Measurements from ENCODE around the gene DTNBP1.

Gene DTNBP1

GRCh38 chr6:15662326-15663129, at the start of gene DTNBP1:
DTNBP1 (minus strand) TSS chr6:15663028; CDS start chr6:15662869, 159 bp downstream.
- Histone ChIP-seq H3K27ac (peak within 1 kb of the TSS; percentile 82), H3K4me3 (ENCODE audit: low read depth in 1 of 2, low read length in 1 of 2) (peak within 1 kb of the TSS; percentile 69 to 92), H3K9me3 (no peaks in the 10 kb centered on the region), H3K4me1 (ENCODE audit: control insufficient read depth in 1 of 2, insufficient read depth in 1 of 2, low read depth in 1 of 2, low read length in 1 of 2) (peaks cover 14 to 15% of the 10 kb centered on the region in 2 experiments), H3K27me3 (no peaks in the 10 kb centered on the region), H3K36me3 (no peaks in the 10 kb centered on the region)
- TF ChIP-seq CTCF (IDR thresholded peaks at IDR 0.05), result no peak

GRCh38 chr6:15709651-15710269, 46.9 kb upstream of the DTNBP1 start:
- no peaks in the 10 kb centered on the region for H3K4me1 ChIP-seq (ENCODE audit: control insufficient read depth in 1 of 2, insufficient read depth in 1 of 2, low read depth in 1 of 2, low read length in 1 of 2)
- H3K27me3 ChIP-seq, result no peaks in the 10 kb centered on the region
- H3K27ac ChIP-seq, result no peak overlapping the region
- H3K4me3 ChIP-seq (ENCODE audit: low read depth in 1 of 2, low read length in 1 of 2), result no peak overlapping the region
- TF ChIP-seq CTCF (IDR thresholded peaks at IDR 0.05), result no peak
- H3K9me3 ChIP-seq, result no peaks in the 10 kb centered on the region
- H3K36me3 ChIP-seq, result no peaks in the 10 kb centered on the region

GRCh38 chr6:15708231-15708630, 45.4 kb upstream of the DTNBP1 start:
- no peak for TF ChIP-seq CTCF (IDR thresholded peaks at IDR 0.05)
- Histone ChIP-seq H3K4me3 (ENCODE audit: low read depth in 1 of 2, low read length in 1 of 2) (no peak overlapping the region), H3K9me3 (no peaks in the 10 kb centered on the region), H3K27me3 (no peaks in the 10 kb centered on the region), H3K4me1 (ENCODE audit: control insufficient read depth in 1 of 2, insufficient read depth in 1 of 2, low read depth in 1 of 2, low read length in 1 of 2) (no peaks in the 10 kb centered on the region), H3K27ac (no peak overlapping the region), H3K36me3 (no peaks in the 10 kb centered on the region)

- H3K4me3 ChIP-seq (ENCODE audit: low read depth in 1 of 2, low read length in 1 of 2), result no peak overlapping the region
- no peak overlapping the region for H3K27ac ChIP-seq
- no peaks in the 10 kb centered on the region for H3K36me3 ChIP-seq
- H3K27me3 ChIP-seq, result no peaks in the 10 kb centered on the region
- TF ChIP-seq CTCF (IDR thresholded peaks at IDR 0.05), result no peak
- H3K9me3 ChIP-seq, result no peaks in the 10 kb centered on the region
- H3K4me1 ChIP-seq (ENCODE audit: control insufficient read depth in 1 of 2, insufficient read depth in 1 of 2, low read depth in 1 of 2, low read length in 1 of 2), result no peaks in the 10 kb centered on the region
These were observed 43.2 kb upstream of the DTNBP1 start for GRCh38 chr6:15705981-15706380.

GRCh38 chr6:15698471-15698870, 35.6 kb upstream of the DTNBP1 start:
- no peak for TF ChIP-seq CTCF (IDR thresholded peaks at IDR 0.05)
- Histone ChIP-seq H3K36me3 (no peaks in the 10 kb centered on the region), H3K27ac (no peak overlapping the region), H3K4me1 (ENCODE audit: control insufficient read depth in 1 of 2, insufficient read depth in 1 of 2, low read depth in 1 of 2, low read length in 1 of 2) (no peaks in the 10 kb centered on the region), H3K9me3 (no peaks in the 10 kb centered on the region), H3K4me3 (ENCODE audit: low read depth in 1 of 2, low read length in 1 of 2) (no peak overlapping the region), H3K27me3 (no peaks in the 10 kb centered on the region)
